Measurements from ENCODE around the gene LRRC63. TPM values are rescaled to one million over a fixed set of nuclear protein-coding genes. Genes with fewer than 3 reads are reported as not detected.

Gene LRRC63
- total and polyA plus RNA-seq, 9 of the 15 experiments (the other 6 are each of a cell fraction or from before 2014, with no cell fraction given), result 0.07 to 0.41 (median 0.24) TPM; not detected in 1

DNA sequence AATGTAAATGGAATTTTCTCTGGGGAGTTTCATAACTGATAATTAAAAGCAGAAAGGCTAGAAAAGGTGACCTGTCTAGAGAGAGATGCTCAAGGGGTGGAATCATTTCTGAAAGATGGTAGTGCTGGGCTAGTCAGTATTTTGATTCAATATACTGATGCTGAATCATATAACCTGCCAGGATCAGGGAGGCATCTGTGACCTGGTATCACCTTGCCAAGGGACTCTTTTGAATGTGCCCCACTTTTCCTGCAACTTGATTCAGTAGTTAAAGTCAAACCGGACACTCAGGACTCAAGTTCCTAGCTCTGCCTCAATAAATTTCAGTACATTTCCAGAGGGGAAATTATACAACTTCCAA, 45.5 kb upstream of the LRRC63 start:
- H3K9me3 ChIP-seq (replicated peaks; ENCODE audit: control insufficient read depth, insufficient read depth, low read depth, low read length), result no peaks in the 10 kb centered on the region
- POLR2A ChIA-PET, result interaction anchor here (0.8 kb wide), 1 partner anchor 13 kb away, joined by 3 read pairs; no protein-coding TSS in a partner anchor
- in situ Hi-C loops (cut with MboI), result no loop called here
- H3K27ac ChIP-seq (ENCODE audit: extremely low read depth, low read depth, low read length), result no peak overlapping the region
- peaks cover 8% of the 10 kb centered on the region; the same call in 1 of the 2 replicates for H4K20me1 ChIP-seq (replicated peaks; ENCODE audit: control insufficient read depth, insufficient read depth, low read length)
- H3K4me1 ChIP-seq (replicated peaks in 1 of 2; ENCODE audit: control insufficient read depth in 2 of 2, insufficient read depth in 2 of 2, low read length in 2 of 2), result peaks cover 3 to 16% of the 10 kb centered on the region in 2 experiments; a peak in 4 of 5 replicates
- H3K9me1 ChIP-seq (ENCODE audit: control insufficient read depth, insufficient read depth, low read length), result no peaks in the 10 kb centered on the region
- peaks cover 36% of the 10 kb centered on the region; the same call in 2 of the 3 replicates for H3K36me3 ChIP-seq (ENCODE audit: control insufficient read depth, insufficient read depth, low read length)
- no peaks in the 10 kb centered on the region for H3K27me3 ChIP-seq (ENCODE audit: control insufficient read depth in 2 of 2, insufficient read depth in 2 of 2, low read length in 2 of 2)
- intact Hi-C loops (cut with micrococcal nuclease), result no loop called here
- no peak for ATAC-seq
- no TSS peak for BruUV-seq (replicated peaks)
- no peak overlapping the region for H3K4me3 ChIP-seq
- DNase-seq (ENCODE audit: extremely low read depth in 1 of 4, low spot score in 3 of 4), result no peak
- H3K4me2 ChIP-seq (ENCODE audit: insufficient read depth, low read length), result no peak overlapping the region
- no peak for FAIRE-seq
- no peak overlapping the region for H3K9ac ChIP-seq (ENCODE audit: insufficient read depth in 1 of 2, low read depth in 2 of 2, low read length in 2 of 2)
- WGBS (ENCODE audit: insufficient coverage, low coverage, missing lambda C conversion rate), result 100% methylated on average over 1 of the region's 1 CpG
- CTCF ChIA-PET (ENCODE audit: low intra/inter-chr PET ratio), result no interaction called here
- no peak overlapping the region for H2AFZ ChIP-seq (ENCODE audit: low read depth, low read length)
- peaks cover 84% of the 10 kb centered on the region for H3K79me2 ChIP-seq (ENCODE audit: control insufficient read depth, insufficient read depth, low read length)
- TF ChIP-seq NR1H2 (CRISPR knock-in tag; IDR thresholded peaks at IDR 0.05) (no peak), KDM1A (IDR thresholded peaks at IDR 0.05) (no peak), MTF1 (CRISPR knock-in tag; IDR thresholded peaks at IDR 0.05; ENCODE audit: borderline replicate concordance) (no peak), ZNF12 (CRISPR knock-in tag; IDR thresholded peaks at IDR 0.05) (no peak), LARP7 (IDR thresholded peaks at IDR 0.05) (no peak), KLF13 (tag; IDR thresholded peaks at IDR 0.05; ENCODE audit: borderline replicate concordance, low read depth) (no peak), ZNF232 (CRISPR knock-in tag; IDR thresholded peaks at IDR 0.05) (no peak), SIN3B (IDR thresholded peaks at IDR 0.05; ENCODE audit: low read depth) (no peak), NEUROD1 (IDR thresholded peaks at IDR 0.05; ENCODE audit: borderline replicate concordance, low read depth, low read length, partially characterized antibody) (no peak)
- TF ChIP-seq, protein P1, sequence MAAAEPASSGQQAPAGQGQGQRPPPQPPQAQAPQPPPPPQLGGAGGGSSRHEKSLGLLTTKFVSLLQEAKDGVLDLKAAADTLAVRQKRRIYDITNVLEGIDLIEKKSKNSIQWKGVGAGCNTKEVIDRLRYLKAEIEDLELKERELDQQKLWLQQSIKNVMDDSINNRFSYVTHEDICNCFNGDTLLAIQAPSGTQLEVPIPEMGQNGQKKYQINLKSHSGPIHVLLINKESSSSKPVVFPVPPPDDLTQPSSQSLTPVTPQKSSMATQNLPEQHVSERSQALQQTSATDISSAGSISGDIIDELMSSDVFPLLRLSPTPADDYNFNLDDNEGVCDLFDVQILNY (CRISPR knock-in tag; IDR thresholded peaks at IDR 0.05), result no peak
- TF ChIP-seq, protein P2, sequence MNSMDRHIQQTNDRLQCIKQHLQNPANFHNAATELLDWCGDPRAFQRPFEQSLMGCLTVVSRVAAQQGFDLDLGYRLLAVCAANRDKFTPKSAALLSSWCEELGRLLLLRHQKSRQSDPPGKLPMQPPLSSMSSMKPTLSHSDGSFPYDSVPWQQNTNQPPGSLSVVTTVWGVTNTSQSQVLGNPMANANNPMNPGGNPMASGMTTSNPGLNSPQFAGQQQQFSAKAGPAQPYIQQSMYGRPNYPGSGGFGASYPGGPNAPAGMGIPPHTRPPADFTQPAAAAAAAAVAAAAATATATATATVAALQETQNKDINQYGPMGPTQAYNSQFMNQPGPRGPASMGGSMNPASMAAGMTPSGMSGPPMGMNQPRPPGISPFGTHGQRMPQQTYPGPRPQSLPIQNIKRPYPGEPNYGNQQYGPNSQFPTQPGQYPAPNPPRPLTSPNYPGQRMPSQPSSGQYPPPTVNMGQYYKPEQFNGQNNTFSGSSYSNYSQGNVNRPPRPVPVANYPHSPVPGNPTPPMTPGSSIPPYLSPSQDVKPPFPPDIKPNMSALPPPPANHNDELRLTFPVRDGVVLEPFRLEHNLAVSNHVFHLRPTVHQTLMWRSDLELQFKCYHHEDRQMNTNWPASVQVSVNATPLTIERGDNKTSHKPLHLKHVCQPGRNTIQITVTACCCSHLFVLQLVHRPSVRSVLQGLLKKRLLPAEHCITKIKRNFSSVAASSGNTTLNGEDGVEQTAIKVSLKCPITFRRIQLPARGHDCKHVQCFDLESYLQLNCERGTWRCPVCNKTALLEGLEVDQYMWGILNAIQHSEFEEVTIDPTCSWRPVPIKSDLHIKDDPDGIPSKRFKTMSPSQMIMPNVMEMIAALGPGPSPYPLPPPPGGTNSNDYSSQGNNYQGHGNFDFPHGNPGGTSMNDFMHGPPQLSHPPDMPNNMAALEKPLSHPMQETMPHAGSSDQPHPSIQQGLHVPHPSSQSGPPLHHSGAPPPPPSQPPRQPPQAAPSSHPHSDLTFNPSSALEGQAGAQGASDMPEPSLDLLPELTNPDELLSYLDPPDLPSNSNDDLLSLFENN (IDR thresholded peaks at IDR 0.05; ENCODE audit: low read depth in 2 of 2, low read length in 2 of 2), result no peak
- TF ChIP-seq, protein P3, sequence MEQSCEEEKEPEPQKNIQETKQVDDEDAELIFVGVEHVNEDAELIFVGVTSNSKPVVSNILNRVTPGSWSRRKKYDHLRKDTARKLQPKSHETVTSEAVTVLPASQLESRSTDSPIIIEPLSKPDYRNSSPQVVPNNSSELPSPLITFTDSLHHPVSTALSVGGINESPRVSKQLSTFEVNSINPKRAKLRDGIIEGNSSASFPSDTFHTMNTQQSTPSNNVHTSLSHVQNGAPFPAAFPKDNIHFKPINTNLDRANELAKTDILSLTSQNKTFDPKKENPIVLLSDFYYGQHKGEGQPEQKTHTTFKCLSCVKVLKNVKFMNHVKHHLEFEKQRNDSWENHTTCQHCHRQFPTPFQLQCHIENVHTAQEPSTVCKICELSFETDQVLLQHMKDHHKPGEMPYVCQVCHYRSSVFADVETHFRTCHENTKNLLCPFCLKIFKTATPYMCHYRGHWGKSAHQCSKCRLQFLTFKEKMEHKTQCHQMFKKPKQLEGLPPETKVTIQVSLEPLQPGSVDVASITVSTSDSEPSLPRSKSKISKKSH (CRISPR knock-in tag; IDR thresholded peaks at IDR 0.05), result no peak
- TF ChIP-seq, protein P4, sequence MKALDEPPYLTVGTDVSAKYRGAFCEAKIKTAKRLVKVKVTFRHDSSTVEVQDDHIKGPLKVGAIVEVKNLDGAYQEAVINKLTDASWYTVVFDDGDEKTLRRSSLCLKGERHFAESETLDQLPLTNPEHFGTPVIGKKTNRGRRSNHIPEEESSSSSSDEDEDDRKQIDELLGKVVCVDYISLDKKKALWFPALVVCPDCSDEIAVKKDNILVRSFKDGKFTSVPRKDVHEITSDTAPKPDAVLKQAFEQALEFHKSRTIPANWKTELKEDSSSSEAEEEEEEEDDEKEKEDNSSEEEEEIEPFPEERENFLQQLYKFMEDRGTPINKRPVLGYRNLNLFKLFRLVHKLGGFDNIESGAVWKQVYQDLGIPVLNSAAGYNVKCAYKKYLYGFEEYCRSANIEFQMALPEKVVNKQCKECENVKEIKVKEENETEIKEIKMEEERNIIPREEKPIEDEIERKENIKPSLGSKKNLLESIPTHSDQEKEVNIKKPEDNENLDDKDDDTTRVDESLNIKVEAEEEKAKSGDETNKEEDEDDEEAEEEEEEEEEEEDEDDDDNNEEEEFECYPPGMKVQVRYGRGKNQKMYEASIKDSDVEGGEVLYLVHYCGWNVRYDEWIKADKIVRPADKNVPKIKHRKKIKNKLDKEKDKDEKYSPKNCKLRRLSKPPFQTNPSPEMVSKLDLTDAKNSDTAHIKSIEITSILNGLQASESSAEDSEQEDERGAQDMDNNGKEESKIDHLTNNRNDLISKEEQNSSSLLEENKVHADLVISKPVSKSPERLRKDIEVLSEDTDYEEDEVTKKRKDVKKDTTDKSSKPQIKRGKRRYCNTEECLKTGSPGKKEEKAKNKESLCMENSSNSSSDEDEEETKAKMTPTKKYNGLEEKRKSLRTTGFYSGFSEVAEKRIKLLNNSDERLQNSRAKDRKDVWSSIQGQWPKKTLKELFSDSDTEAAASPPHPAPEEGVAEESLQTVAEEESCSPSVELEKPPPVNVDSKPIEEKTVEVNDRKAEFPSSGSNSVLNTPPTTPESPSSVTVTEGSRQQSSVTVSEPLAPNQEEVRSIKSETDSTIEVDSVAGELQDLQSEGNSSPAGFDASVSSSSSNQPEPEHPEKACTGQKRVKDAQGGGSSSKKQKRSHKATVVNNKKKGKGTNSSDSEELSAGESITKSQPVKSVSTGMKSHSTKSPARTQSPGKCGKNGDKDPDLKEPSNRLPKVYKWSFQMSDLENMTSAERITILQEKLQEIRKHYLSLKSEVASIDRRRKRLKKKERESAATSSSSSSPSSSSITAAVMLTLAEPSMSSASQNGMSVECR (CRISPR knock-in tag; IDR thresholded peaks at IDR 0.05), result no peak

Data from K562 (cell line).